MM.1S (cell line): ENCODE measurements around the gene SMAD3.

Experiments
- DNase-seq: peaks from one replicate; pipeline ENCODE4 v3.0.0-alpha.2; 2015
- H2AFZ ChIP-seq: fragments of 300-600 bp; sonication (generic); 2 replicates; pipeline ENCODE4 v1.6.0; 2016; ENCODE audit warnings: antibody characterized with exemption, low read length
- H3F3A ChIP-seq: fragments of 300-600 bp; sonication (generic); 2 replicates; pipeline ENCODE4 v1.6.1; 2016; ENCODE audit warnings: mild to moderate bottlenecking, antibody characterized with exemption, low read length, moderate library complexity, mixed read lengths; ENCODE audit not compliant: insufficient read depth
- H3K27ac ChIP-seq: fragments of 300-600 bp; sonication (generic); 2 replicates; pipeline ENCODE4 v1.5.1; 2016; ENCODE audit warnings: mild to moderate bottlenecking, low read length
- H3K27me3 ChIP-seq: fragments of 300-600 bp; sonication (generic); replicated peaks from 2 replicates; pipeline ENCODE4 v1.6.0; 2016; ENCODE audit warnings: low read length; ENCODE audit not compliant: insufficient read depth
- H3K36me3 ChIP-seq: fragments of 300-600 bp; sonication (generic); replicated peaks from 2 replicates; pipeline ENCODE4 v1.6.1; 2016; ENCODE audit warnings: mild to moderate bottlenecking, low read length, mixed read lengths; ENCODE audit not compliant: insufficient read depth
- H3K4me1 ChIP-seq: fragments of 300-600 bp; sonication (generic); 2 replicates; pipeline ENCODE4 v1.6.1; 2016; ENCODE audit warnings: low read length, mixed read lengths
- H3K4me2 ChIP-seq: fragments of 300-600 bp; sonication (generic); 2 replicates; pipeline ENCODE4 v1.6.0; 2016; ENCODE audit warnings: low read depth, low read length
- H3K4me3 ChIP-seq: fragments of 300-600 bp; sonication (generic); 2 replicates; pipeline ENCODE4 v1.5.1; 2016; ENCODE audit warnings: low read length, mixed read lengths
- H3K79me2 ChIP-seq: fragments of 300-600 bp; sonication (generic); 2 replicates; pipeline ENCODE4 v1.6.1; 2016; ENCODE audit warnings: mixed run types, low read length, mixed read lengths
- H3K9ac ChIP-seq: fragments of 300-600 bp; sonication (generic); 2 replicates; pipeline ENCODE4 v1.6.1; 2016; ENCODE audit warnings: low read length, mixed read lengths
- H3K9me2 ChIP-seq: fragments of 300-600 bp; sonication (generic); replicated peaks from 2 replicates; pipeline ENCODE4 v1.6.1; 2016; ENCODE audit warnings: mild to moderate bottlenecking, low read length, mixed read lengths; ENCODE audit not compliant: insufficient read depth
- H3K9me3 ChIP-seq: fragments of 300-600 bp; sonication (generic); replicated peaks from 2 replicates; pipeline ENCODE4 v1.6.1; 2016; ENCODE audit warnings: mild to moderate bottlenecking, low read length, mixed read lengths; ENCODE audit not compliant: insufficient read depth
- H4K20me1 ChIP-seq: fragments of 300-600 bp; sonication (generic); 2 replicates; pipeline ENCODE4 v1.6.1; 2016; ENCODE audit warnings: mild to moderate bottlenecking, low read length, moderate library complexity, mixed read lengths; ENCODE audit not compliant: insufficient read depth
- CTCF ChIP-seq: fragments of 300-600 bp; sonication (generic); IDR thresholded peaks from 2 replicates; pipeline ENCODE4 v1.5.1; 2016; ENCODE audit warnings: antibody characterized with exemption, low read length, mixed read lengths
- EZH2 ChIP-seq: fragments of 300-600 bp; sonication (generic); optimal IDR thresholded peaks from 2 replicates; pipeline ENCODE3; 2017; ENCODE audit warnings: low read depth, mild to moderate bottlenecking, antibody characterized with exemption, low read length, mixed read lengths
- EZH2phosphoT487 ChIP-seq: fragments of 300-600 bp; sonication (generic); IDR thresholded peaks from 2 replicates; pipeline ENCODE4 v1.6.1; 2018; ENCODE audit warnings: antibody characterized with exemption, low read length

Gene SMAD3

GRCh38 chr15:67158367-67158766 lies 93.0 kb downstream of the SMAD3 start:
- no peaks in the 10 kb centered on the region for H3F3A ChIP-seq
- no peaks in the 10 kb centered on the region for H3K4me1 ChIP-seq
- no peaks in the 10 kb centered on the region for H3K9me3 ChIP-seq
- H3K9ac ChIP-seq, result no peak overlapping the region
- no peak for TF ChIP-seq EZH2
- no peak for DNase-seq
- no peak overlapping the region for H3K4me2 ChIP-seq
- H3K27me3 ChIP-seq, result no peaks in the 10 kb centered on the region
- H4K20me1 ChIP-seq, result no peaks in the 10 kb centered on the region
- no peak overlapping the region for H3K4me3 ChIP-seq
- no peak overlapping the region for H3K27ac ChIP-seq
- no peaks in the 10 kb centered on the region for H3K36me3 ChIP-seq
- H2AFZ ChIP-seq, result no peak overlapping the region
- no peaks in the 10 kb centered on the region for H3K79me2 ChIP-seq
- H3K9me2 ChIP-seq, result no peaks in the 10 kb centered on the region

GRCh38 chr15:67161412-67161811 lies 96.0 kb downstream of the SMAD3 start:
- Histone ChIP-seq H3K9ac (no peak overlapping the region), H3K27ac (no peak overlapping the region), H3K9me3 (no peaks in the 10 kb centered on the region), H3F3A (no peaks in the 10 kb centered on the region), H3K9me2 (no peaks in the 10 kb centered on the region), H3K4me2 (no peak overlapping the region), H2AFZ (no peak overlapping the region), H3K4me1 (no peaks in the 10 kb centered on the region), H3K36me3 (no peaks in the 10 kb centered on the region), H3K79me2 (no peaks in the 10 kb centered on the region), H4K20me1 (no peaks in the 10 kb centered on the region), H3K4me3 (no peak overlapping the region), H3K27me3 (no peaks in the 10 kb centered on the region)
- TF ChIP-seq EZH2 (no peak), EZH2phosphoT487 (no peak), CTCF (no peak)
- no peak for DNase-seq

- Histone ChIP-seq H3K79me2 (no peaks in the 10 kb centered on the region), H3K27me3 (no peaks in the 10 kb centered on the region), H3K4me1 (no peaks in the 10 kb centered on the region), H3K9me3 (no peaks in the 10 kb centered on the region), H3K9ac (no peak overlapping the region), H4K20me1 (no peaks in the 10 kb centered on the region), H3K9me2 (no peaks in the 10 kb centered on the region), H2AFZ (no peak overlapping the region), H3F3A (no peaks in the 10 kb centered on the region), H3K4me2 (no peak overlapping the region), H3K27ac (no peak overlapping the region), H3K4me3 (no peak overlapping the region), H3K36me3 (no peaks in the 10 kb centered on the region)
- TF ChIP-seq CTCF (no peak), EZH2 (no peak), EZH2phosphoT487 (no peak)
- DNase-seq, result no peak
These were observed 96.5 kb downstream of the SMAD3 start for GRCh38 chr15:67161881-67162280.

GRCh38 chr15:67163180-67163579 lies 97.8 kb downstream of the SMAD3 start:
- no peaks in the 10 kb centered on the region for H3K4me1 ChIP-seq
- no peaks in the 10 kb centered on the region for H3K36me3 ChIP-seq
- H3K79me2 ChIP-seq, result no peaks in the 10 kb centered on the region
- H3K4me3 ChIP-seq, result no peak overlapping the region
- no peaks in the 10 kb centered on the region for H3K9me2 ChIP-seq
- H3K27ac ChIP-seq, result no peak overlapping the region
- TF ChIP-seq EZH2phosphoT487, result no peak
- no peak for DNase-seq
- no peaks in the 10 kb centered on the region for H3F3A ChIP-seq
- H3K4me2 ChIP-seq, result no peak overlapping the region
- no peaks in the 10 kb centered on the region for H4K20me1 ChIP-seq
- no peak overlapping the region for H3K9ac ChIP-seq
- H2AFZ ChIP-seq, result no peak overlapping the region
- no peaks in the 10 kb centered on the region for H3K9me3 ChIP-seq
- H3K27me3 ChIP-seq, result no peaks in the 10 kb centered on the region
